ENCODE measurements around the gene TTC24. TPM values are rescaled to one million over a fixed set of nuclear protein-coding genes. Genes with fewer than 3 reads are reported as not detected.

Gene TTC24
- polyA plus RNA-seq, 1 of the 3 experiments (the other 2 are of a cell fraction) = not detected

- POLR2A ChIA-PET = no interaction called here
- TF ChIP-seq MXI1 (IDR thresholded peaks at IDR 0.05; ENCODE audit: low read depth, low read length) = no peak
- no peak for TF ChIP-seq YY1 (IDR thresholded peaks at IDR 0.05; ENCODE audit: low read depth)
- no peak for TF ChIP-seq CHD2 (IDR thresholded peaks at IDR 0.05; ENCODE audit: low read length, partially characterized antibody)
- Histone ChIP-seq H3K36me3 (replicated peaks in 1 of 2; ENCODE audit: control insufficient read depth in 1 of 2, insufficient read depth in 2 of 2, low read length in 1 of 2) (peaks cover 6 to 29% of the 10 kb centered on the region in 2 experiments), H3K9ac (no peak overlapping the region), H3K27ac (ENCODE audit: low read depth in 2 of 2, low read length in 1 of 2) (no peak overlapping the region), H3K4me3 (ENCODE audit: low read depth in 2 of 2, low read length in 1 of 2) (no peak overlapping the region), H3K4me1 (ENCODE audit: control insufficient read depth in 1 of 2, insufficient read depth in 2 of 2, low read depth in 1 of 2, low read length in 1 of 2) (peaks cover 0 to 3% of the 10 kb centered on the region in 2 experiments; a peak in 1 of 4 replicates), H3K9me2 (no peaks in the 10 kb centered on the region), H3K79me2 (ENCODE audit: insufficient read depth) (no peaks in the 10 kb centered on the region), H3F3A (replicated peaks; ENCODE audit: insufficient read depth) (no peaks in the 10 kb centered on the region), H3K4me2 (no peak overlapping the region), H2AFZ (ENCODE audit: low read depth) (no peak overlapping the region), H3K9me3 (no peaks in the 10 kb centered on the region), H4K20me1 (ENCODE audit: insufficient read depth) (no peaks in the 10 kb centered on the region), H3K27me3 (ENCODE audit: insufficient read depth) (no peaks in the 10 kb centered on the region)
- CTCF ChIA-PET = interaction anchor here (0.8 to 1.3 kb wide), 2 partner anchors 25 to 111 kb away, joined by 3 read pairs; no protein-coding TSS in a partner anchor
- no peak for DNase-seq
- WGBS (ENCODE audit: low lambda C conversion rate) = 75% methylated on average over 9 of the region's 9 CpGs
These were observed 23.2 kb upstream of the TTC24 start for GRCh38 chr1:156556354-156556753.

DNA sequence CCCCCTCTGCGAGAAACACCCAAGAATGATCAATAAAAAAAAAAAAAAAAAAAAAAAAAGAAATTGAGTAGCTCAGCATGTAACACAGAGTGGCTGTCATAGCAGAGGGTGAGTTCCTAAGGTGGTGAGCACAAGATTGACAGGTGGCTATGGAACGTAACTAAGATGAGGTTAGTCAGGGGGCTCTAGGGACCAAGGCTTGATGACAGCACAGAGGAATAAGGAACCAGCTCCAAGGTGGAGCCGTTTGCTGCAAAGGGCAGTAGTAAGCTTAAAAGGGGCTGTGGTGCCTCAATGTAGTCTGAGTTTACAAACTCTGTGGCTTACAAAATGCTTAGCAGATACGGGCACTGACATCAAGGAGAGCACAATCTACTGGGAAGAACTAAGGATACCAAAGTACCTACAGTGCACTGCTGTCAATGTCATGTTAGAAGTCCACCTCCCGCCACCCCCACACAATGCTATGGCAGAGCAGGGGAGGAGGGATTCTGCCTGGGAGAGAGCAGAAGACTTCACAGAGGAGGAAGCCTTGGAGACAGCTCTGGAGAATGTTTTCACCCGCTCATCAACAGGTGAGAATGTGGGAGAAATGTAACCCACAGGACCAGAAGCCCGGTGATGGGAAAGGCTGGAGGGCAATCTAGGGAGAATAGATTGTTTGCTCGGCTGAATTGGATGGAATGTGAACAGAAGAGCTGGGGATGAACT is 20.3 kb upstream of the TTC24 start:
- Histone ChIP-seq H2AFZ (ENCODE audit: low read depth) (no peak overlapping the region), H3K36me3 (replicated peaks in 1 of 2; ENCODE audit: control insufficient read depth in 1 of 2, insufficient read depth in 2 of 2, low read length in 1 of 2) (peaks cover 6 to 44% of the 10 kb centered on the region in 2 experiments), H3K27me3 (ENCODE audit: insufficient read depth) (no peaks in the 10 kb centered on the region), H3K79me2 (ENCODE audit: insufficient read depth) (no peaks in the 10 kb centered on the region), H4K20me1 (ENCODE audit: insufficient read depth) (no peaks in the 10 kb centered on the region), H3F3A (replicated peaks; ENCODE audit: insufficient read depth) (no peaks in the 10 kb centered on the region), H3K4me3 (ENCODE audit: low read depth in 2 of 2, low read length in 1 of 2) (no peak overlapping the region), H3K27ac (ENCODE audit: low read depth in 2 of 2, low read length in 1 of 2) (no peak overlapping the region), H3K9me2 (no peaks in the 10 kb centered on the region), H3K4me1 (ENCODE audit: control insufficient read depth in 1 of 2, insufficient read depth in 2 of 2, low read depth in 1 of 2, low read length in 1 of 2) (peaks cover 0 to 3% of the 10 kb centered on the region in 2 experiments; a peak in 1 of 4 replicates), H3K4me2 (no peak overlapping the region), H3K9ac (no peak overlapping the region), H3K9me3 (no peaks in the 10 kb centered on the region)
- ChIA-PET POLR2A (interaction anchor here (1.4 kb wide), 1 partner anchor 59 kb away, joined by 4 read pairs; the partner anchor contains the start of gene MEF2D), CTCF (interaction anchor here (1.8 kb wide), 1 partner anchor 79 kb away, joined by 4 read pairs; no protein-coding TSS in a partner anchor)
- TF ChIP-seq RCOR1 (IDR thresholded peaks at IDR 0.05; ENCODE audit: low read length) = no peak
- TF ChIP-seq TCF12 (IDR thresholded peaks at IDR 0.05) = no peak
- no peak for TF ChIP-seq FOXJ3 (CRISPR knock-in tag; IDR thresholded peaks at IDR 0.05)
- TF ChIP-seq POLR2AphosphoS5 (IDR thresholded peaks at IDR 0.05; ENCODE audit: low read depth, low read length) = no peak
- TF ChIP-seq GABPA (IDR thresholded peaks at IDR 0.05; ENCODE audit: low read depth) = no peak
- no peak for TF ChIP-seq RAD21 (IDR thresholded peaks at IDR 0.05; ENCODE audit: low read length)
- no peak for TF ChIP-seq EZH2phosphoT487 (IDR thresholded peaks at IDR 0.05; ENCODE audit: borderline replicate concordance, low read depth)
- TF ChIP-seq FOSL2 (IDR thresholded peaks at IDR 0.05; ENCODE audit: borderline replicate concordance, low read depth) = no peak
- TF ChIP-seq, protein P1, sequence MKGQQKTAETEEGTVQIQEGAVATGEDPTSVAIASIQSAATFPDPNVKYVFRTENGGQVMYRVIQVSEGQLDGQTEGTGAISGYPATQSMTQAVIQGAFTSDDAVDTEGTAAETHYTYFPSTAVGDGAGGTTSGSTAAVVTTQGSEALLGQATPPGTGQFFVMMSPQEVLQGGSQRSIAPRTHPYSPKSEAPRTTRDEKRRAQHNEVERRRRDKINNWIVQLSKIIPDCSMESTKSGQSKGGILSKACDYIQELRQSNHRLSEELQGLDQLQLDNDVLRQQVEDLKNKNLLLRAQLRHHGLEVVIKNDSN (IDR thresholded peaks at IDR 0.05; ENCODE audit: borderline replicate concordance, low read depth) = no peak
- TF ChIP-seq JUND (IDR thresholded peaks at IDR 0.05) = no peak
- no peak for TF ChIP-seq MEF2A (IDR thresholded peaks at IDR 0.05; ENCODE audit: borderline replicate concordance, low read depth)
- TF ChIP-seq TAF1 (IDR thresholded peaks at IDR 0.05; ENCODE audit: borderline replicate concordance, low read depth, low read length) = no peak
- DNase-seq = no peak
- WGBS (ENCODE audit: low lambda C conversion rate) = 84% methylated on average over 7 of the region's 8 CpGs

Measured in SK-N-SH (cell line).